ENCODE data around the gene SNRPD2. TPM values are rescaled to one million over a fixed set of nuclear protein-coding genes. Genes with fewer than 3 reads are reported as not detected.
"Not testable (repeated sequence)": the region's sequence is repeated elsewhere in the genome, so short reads cannot be mapped to it uniquely, and the experiment has no call there.

Gene SNRPD2
- total RNA-seq: 186 TPM

GRCh38 chr19:45691516-45692186, at the start of gene SNRPD2:
Gene SNRPD2 (minus strand): TSS chr19:45691953. CDS start chr19:45691888, 65 bp downstream.
- peak; percentile 95 for DNase-seq

GRCh38 chr19:45739498-45740439, 48.0 kb upstream of the SNRPD2 start:
- no peak for DNase-seq

- no peak for DNase-seq
Measured at GRCh38 chr19:45733160-45733810, 41.5 kb upstream of the SNRPD2 start, which contains the start of gene MEIOSIN. Gene MEIOSIN (plus strand): TSS chr19:45733439. CDS start chr19:45735377, 1,938 bp downstream.

- DNase-seq: peak; percentile 96
Measured at GRCh38 chr19:45730368-45731288, 38.9 kb upstream of the SNRPD2 start, which contains the start of gene FBXO46. Gene FBXO46 (minus strand): TSS chr19:45730896. CDS start chr19:45713495, 17,401 bp downstream.

DNA sequence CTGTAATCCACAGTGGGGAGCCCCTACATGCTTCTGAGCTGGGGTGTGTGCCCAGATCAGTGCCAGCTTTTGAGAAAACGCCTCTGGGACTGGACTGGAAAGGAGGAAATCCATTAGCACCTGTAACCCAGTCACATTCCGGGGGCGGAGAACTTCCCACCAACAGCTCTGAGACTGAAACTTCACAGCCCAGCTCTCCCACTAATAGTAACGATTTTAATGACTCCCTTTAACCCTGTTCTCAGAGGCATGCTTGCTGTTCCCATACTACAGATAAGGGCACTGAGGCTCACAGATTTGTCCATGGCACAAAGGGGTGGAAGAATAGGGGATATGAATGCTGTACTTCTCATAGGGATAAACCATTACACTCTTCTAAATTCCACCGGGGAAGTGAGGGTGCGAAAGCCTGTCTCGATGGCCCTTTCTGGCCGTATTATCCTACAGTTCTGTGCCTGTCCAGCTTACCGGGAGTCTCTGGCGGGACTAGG, 38.1 kb upstream of the SNRPD2 start:
- DNase-seq: no peak

- not testable (repeated sequence) for DNase-seq
Measured at GRCh38 chr19:45728683-45729082, 36.9 kb upstream of the SNRPD2 start.

GRCh38 chr19:45720065-45720464, 28.3 kb upstream of the SNRPD2 start:
- not testable (repeated sequence) for DNase-seq

GRCh38 chr19:45717983-45718650, 26.4 kb upstream of the SNRPD2 start:
- no peak for DNase-seq

GRCh38 chr19:45717131-45717982, 25.6 kb upstream of the SNRPD2 start:
- peak; percentile 97 for DNase-seq

- DNase-seq: peak; percentile 33
Measured at GRCh38 chr19:45716359-45717130, 24.8 kb upstream of the SNRPD2 start.

DNA sequence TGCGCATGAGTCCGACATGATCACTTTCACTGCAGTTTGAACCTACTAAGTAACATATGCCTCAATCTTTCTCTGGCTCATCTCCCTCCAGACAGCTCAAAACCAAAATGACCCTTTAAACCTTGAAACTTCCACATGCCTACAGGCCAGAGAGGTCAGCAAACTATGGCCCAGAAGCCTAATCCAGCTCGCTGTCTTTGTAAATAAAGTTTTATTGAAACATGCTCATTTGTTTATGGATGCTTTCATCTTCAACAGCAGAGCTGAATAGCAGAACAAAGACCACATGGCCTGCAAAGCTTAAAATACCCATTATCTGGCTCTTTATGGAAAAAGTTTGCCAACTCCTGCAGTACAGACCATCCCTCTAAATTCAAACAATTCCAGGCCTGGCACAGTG, 23.4 kb upstream of the SNRPD2 start:
- DNase-seq: no peak

DNA sequence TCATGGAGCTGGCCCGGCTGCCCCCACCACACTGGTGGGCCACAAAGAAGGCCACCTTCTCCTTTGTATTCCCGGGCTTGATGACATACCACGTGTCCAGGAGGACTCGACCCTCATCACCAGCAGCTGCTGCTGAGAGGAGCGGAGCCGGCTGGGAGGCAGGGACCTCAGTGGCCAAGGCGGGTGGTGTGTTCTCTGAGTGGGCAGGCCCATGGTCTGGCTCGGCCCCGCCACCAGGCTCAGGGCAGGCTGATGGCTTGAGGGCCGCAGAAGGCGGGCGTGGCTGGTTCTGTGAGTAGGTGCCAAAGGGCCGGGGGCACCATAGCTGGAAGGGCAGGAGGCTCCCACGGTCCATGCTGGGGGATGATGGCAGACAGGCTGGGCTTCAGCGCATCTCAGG, 21.4 kb upstream of the SNRPD2 start:
- no peak for DNase-seq

DNA sequence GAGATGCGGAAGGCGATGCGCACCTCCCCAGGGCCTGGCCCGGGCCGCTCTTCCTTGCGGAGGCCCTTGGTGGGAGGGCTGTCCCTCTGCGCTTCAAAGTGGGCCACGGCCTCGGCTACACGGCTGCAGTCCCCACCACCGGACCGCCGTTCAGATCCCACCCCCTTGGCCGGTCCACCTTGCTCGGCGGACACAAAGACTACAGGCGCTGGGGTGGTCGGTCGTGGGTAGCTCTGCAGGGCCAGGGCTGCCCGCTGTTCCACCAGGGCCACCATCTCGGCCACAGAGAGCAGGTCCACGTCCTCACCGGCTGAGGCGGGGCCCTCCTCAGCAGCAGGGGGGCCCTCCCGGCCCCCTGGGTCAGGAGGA, 20.9 kb upstream of the SNRPD2 start:
- DNase-seq: no peak

DNA sequence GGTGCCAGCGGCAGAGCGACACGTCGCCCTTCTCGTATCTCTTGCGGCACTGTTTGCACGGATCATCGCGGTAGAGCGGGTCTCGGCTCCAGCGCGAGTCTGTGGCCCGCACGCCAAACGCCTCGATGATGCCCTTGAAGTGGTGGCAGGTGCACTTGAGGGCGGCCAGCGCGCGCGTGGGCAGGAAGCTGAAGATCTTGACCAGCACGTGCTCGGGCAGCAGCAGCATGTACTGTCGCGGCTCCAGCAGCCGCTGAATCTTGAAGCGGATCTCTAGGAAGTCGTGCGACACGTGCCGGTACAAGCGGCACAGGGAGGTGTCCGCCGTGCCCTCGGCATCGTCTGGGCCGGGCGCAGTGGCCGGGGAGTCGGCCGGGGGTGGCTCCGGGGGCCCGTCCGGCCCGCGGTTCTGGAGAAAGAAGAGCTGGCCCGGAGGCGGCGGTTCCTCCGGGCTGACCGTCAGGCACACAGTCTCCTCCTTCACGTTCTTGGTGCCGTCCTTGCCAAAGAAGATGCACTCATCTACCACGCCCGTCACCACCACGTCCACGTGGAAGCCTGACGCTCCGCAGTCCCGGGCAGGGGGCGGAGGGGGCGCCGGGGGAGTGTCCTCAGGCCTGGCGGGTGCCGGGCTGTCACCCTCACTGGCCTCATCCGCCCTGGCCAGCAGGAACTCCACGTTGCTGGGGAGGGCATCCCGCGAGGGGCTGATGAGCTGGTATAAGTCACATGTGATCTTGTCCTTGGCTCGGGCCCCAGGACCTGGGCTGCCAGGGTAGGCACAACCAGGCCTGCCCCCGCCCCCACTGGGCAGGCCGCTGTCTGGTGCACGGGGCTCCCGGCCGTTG, 20.3 kb upstream of the SNRPD2 start:
- no peak for DNase-seq

DNA sequence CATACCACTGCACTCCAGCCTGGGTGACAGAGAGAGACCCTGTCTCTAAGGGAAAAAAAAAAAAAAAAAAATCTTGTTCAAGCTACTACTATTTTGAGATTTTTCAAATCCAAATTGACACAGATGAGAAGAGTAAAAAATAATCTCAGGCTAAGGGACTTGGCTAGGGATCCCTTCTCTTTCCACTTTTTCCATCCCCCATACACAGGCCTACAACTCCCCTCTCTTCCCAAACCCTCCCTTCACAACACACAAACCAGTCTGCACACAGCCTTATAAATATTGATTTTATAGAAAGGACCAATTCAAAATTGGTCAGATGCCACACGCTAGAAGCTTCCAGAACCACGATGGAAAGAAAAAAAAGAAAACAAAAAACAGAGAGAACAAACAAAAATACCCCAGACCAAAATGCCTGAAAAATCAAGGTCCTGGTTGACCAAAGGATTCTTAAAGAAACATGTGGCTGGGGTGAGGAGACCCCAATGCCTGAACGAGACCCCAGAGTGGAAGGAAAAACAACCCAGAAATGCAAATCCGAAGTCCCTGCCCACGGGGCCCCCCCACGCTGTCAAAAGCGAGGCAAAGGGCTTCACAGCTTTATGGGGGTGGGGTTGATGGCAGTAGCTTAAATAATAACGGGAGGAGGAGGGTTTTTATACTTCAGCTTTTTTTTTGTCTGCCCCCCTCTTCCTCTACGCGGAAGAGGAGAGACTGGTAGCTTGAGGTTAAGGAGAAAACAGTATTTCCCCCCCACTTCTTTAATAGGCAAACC, 18.8 kb upstream of the SNRPD2 start:
- DNase-seq: no peak

DNA sequence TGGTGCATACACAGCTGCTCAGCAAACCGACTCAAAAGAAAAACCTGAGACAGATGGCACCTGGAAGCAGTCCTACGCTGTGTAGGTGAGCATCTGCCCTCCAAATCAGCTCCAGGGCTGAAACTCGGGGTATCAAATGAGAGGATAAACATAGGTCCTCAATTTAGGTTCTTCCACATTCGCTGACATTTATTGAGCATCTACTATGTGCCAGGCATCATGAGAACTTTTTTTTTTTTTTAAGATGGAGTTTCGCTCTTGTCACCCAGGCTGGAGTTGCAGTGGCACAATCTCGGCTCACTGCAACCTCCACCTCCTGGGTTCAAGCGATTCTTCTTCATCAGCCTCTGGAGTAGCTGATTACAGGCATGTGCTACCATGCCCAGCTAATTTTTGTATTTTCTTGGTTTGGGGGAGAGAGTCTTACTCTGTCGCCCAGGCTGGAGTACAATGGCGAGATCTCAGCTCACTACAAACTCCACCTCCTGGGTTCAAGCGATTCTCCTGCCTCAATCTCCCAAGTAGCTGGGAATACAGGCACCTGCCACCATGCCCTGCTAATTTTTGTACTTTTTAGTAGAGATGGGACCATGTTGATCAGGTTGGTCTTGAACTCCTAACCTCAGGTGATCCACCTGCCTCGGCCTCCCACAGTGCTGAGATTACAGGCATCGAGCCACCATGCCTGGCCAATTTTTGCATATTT, 14.1 kb upstream of the SNRPD2 start:
- no peak for DNase-seq

DNA sequence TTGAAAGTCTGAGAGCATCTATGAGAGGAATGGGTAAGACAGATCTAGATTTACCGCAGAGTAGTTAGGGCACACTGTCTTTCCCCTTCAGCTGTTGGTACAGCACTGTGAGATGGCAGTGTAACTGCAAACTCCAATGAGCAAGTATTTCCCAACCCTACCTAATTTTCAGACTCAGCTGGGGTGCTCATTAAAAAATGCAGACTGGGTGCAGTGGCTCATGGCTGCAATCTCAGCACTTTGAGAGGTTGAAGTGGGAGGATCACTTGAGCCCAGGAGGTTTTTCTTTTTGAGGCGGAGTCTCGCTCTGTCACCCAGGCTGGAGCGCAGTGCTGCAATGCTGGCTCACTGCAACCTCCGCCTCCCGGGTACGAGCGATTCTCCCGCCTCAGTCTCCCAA, 13.4 kb upstream of the SNRPD2 start:
- no peak for DNase-seq
